ENCODE measurements around the gene AP4M1. TPM values are rescaled to one million over a fixed set of nuclear protein-coding genes. Genes with fewer than 3 reads are reported as not detected.

Gene AP4M1
- total and polyA plus RNA-seq, 9 of the 15 experiments (the other 6 are each of a cell fraction or from before 2014, with no cell fraction given), result 1.3 to 30.9 (median 14.1) TPM

DNA sequence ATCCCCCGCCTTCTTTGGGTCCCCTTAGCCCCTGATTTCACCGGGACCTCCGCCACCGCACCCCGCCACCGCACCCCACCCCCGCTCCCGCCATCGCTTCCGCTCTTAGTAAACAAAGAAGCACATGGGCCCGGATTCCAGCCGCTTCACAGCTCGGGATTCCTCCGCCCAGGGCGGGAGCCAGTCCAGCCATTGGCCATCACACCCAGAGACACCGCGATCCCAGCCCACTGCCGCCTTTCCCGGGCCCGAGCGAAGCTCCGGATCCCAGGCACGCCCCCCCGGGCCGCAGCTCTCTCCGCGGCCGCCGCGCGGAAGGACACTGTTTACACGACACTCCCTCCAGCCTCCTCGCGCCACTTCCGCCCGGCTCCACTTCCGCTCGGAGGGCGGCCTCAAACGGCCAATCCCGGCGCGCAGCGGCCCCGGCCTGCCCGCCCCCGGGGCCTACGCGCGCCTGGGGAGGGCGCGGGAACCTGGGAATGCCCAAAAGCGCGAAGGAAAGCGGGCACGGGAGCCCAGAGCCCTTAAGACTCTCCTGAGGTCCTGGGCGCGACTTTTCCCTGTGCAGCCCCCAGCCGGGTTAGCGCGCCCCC, 925 bp upstream of the AP4M1 start (continued):
- peak in 2 of 3 experiments; percentile 74 to 90; a peak in 4 of 6 replicates for TF ChIP-seq ZBTB11 (CRISPR knock-in tag; IDR thresholded peaks at IDR 0.05)
- peak; percentile 68 to 98 for TF ChIP-seq E2F6 (IDR thresholded peaks at IDR 0.05; ENCODE audit: borderline replicate concordance in 1 of 2, extremely low read depth in 1 of 2, insufficient read depth in 1 of 2, insufficient read length in 1 of 2, low read depth in 1 of 2, low read length in 1 of 2, poor library complexity in 1 of 2, severe bottlenecking in 1 of 2)
- TF ChIP-seq NFRKB (IDR thresholded peaks at IDR 0.05; ENCODE audit: low read depth), result no peak; the same call in 1 of the 2 replicates
- peak; percentile 49 to 63; a peak in 3 of 4 replicates for TF ChIP-seq NRF1 (conservative IDR thresholded peaks at IDR 0.05 in 1 of 2, IDR thresholded peaks at IDR 0.05 in 1 of 2)
- no peak for TF ChIP-seq ZNF445 (CRISPR knock-in tag; IDR thresholded peaks at IDR 0.05; ENCODE audit: low read depth)
- no peak; the same call in none of the 2 replicates for TF ChIP-seq ZFX (CRISPR knock-in tag; IDR thresholded peaks at IDR 0.05)
- TF ChIP-seq ZNF57 (CRISPR knock-in tag; IDR thresholded peaks at IDR 0.05), result no peak
- TF ChIP-seq TBL1XR1 (IDR thresholded peaks at IDR 0.05; ENCODE audit: low read length in 2 of 2), result peak in 1 of 2 experiments; percentile 63; a peak in 2 of 4 replicates
- no peak for TF ChIP-seq SRSF3 (IDR thresholded peaks at IDR 0.05; ENCODE audit: insufficient read depth, low read length)
- TF ChIP-seq, protein P1, sequence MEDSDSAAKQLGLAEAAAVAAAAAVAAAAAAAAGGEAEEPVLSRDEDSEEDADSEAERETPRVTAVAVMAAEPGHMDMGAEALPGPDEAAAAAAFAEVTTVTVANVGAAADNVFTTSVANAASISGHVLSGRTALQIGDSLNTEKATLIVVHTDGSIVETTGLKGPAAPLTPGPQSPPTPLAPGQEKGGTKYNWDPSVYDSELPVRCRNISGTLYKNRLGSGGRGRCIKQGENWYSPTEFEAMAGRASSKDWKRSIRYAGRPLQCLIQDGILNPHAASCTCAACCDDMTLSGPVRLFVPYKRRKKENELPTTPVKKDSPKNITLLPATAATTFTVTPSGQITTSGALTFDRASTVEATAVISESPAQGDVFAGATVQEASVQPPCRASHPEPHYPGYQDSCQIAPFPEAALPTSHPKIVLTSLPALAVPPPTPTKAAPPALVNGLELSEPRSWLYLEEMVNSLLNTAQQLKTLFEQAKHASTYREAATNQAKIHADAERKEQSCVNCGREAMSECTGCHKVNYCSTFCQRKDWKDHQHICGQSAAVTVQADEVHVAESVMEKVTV (CRISPR knock-in tag; IDR thresholded peaks at IDR 0.05), result no peak
- TF ChIP-seq, protein P2, sequence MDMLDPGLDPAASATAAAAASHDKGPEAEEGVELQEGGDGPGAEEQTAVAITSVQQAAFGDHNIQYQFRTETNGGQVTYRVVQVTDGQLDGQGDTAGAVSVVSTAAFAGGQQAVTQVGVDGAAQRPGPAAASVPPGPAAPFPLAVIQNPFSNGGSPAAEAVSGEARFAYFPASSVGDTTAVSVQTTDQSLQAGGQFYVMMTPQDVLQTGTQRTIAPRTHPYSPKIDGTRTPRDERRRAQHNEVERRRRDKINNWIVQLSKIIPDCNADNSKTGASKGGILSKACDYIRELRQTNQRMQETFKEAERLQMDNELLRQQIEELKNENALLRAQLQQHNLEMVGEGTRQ (CRISPR knock-in tag; IDR thresholded peaks at IDR 0.05), result peak; percentile 27; the same call in 1 of the 2 replicates
- TF ChIP-seq, protein P3, sequence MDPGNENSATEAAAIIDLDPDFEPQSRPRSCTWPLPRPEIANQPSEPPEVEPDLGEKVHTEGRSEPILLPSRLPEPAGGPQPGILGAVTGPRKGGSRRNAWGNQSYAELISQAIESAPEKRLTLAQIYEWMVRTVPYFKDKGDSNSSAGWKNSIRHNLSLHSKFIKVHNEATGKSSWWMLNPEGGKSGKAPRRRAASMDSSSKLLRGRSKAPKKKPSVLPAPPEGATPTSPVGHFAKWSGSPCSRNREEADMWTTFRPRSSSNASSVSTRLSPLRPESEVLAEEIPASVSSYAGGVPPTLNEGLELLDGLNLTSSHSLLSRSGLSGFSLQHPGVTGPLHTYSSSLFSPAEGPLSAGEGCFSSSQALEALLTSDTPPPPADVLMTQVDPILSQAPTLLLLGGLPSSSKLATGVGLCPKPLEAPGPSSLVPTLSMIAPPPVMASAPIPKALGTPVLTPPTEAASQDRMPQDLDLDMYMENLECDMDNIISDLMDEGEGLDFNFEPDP (CRISPR knock-in tag; IDR thresholded peaks at IDR 0.05), result no peak
- TF ChIP-seq, protein P4, sequence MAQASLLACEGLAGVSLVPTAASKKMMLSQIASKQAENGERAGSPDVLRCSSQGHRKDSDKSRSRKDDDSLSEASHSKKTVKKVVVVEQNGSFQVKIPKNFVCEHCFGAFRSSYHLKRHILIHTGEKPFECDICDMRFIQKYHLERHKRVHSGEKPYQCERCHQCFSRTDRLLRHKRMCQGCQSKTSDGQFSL (CRISPR knock-in tag; IDR thresholded peaks at IDR 0.05), result no peak; the same call in 1 of the 2 replicates
- TF ChIP-seq, protein P4 (tag; IDR thresholded peaks at IDR 0.05), result peak in 1 of 2 experiments; percentile 53; a peak in 1 of 4 replicates

Data from K562 (cell line).